ENCODE results near the gene C10orf53.

DNA sequence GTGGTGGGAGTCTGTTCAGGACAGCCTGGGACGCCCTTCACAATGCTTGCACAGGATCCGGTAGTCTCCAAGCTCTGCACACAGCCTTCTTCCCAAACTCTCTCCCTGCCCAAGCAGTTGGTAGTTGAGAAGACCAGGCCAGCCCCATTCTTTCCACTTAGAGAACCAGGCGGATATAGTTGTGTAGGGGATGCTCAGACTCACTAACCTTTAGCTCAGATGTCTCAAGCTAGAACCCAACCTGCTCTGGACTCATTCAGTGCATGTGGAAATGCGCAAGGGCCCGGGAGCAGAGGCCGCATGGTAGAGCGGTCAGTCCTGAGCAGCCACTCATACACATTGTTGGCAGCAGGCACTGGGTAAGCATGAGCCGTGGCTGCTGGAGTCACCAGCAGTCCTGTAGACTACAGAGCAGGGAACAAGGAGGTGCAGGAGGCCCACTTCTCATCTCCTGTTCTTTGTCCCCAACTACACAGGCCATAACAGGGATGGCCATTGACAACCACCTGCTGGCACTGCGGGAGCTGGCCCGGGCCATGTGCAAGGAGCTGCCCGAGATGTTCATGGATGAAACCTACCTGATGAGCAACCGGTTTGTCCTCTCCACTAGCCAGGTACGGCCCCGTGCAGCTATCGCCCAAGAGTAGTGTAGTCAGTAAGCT lies 17.2 kb upstream of the C10orf53 start:
- TF ChIP-seq, protein P1, sequence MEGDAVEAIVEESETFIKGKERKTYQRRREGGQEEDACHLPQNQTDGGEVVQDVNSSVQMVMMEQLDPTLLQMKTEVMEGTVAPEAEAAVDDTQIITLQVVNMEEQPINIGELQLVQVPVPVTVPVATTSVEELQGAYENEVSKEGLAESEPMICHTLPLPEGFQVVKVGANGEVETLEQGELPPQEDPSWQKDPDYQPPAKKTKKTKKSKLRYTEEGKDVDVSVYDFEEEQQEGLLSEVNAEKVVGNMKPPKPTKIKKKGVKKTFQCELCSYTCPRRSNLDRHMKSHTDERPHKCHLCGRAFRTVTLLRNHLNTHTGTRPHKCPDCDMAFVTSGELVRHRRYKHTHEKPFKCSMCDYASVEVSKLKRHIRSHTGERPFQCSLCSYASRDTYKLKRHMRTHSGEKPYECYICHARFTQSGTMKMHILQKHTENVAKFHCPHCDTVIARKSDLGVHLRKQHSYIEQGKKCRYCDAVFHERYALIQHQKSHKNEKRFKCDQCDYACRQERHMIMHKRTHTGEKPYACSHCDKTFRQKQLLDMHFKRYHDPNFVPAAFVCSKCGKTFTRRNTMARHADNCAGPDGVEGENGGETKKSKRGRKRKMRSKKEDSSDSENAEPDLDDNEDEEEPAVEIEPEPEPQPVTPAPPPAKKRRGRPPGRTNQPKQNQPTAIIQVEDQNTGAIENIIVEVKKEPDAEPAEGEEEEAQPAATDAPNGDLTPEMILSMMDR (conservative IDR thresholded peaks at IDR 0.05; ENCODE audit: low read depth, low read length), result no peak
- TF ChIP-seq EZH2phosphoT487 (IDR thresholded peaks at IDR 0.05; ENCODE audit: borderline replicate concordance, low read length), result no peak

All from PC-3 (cell line).